ENCODE results near the gene FGR. TPM values are rescaled to one million over a fixed set of nuclear protein-coding genes. Genes with fewer than 3 reads are reported as not detected.
A peak's percentile ranks its signal among the peaks of the same experiment; 100 is the strongest.
"Not testable (repeated sequence)": the region's sequence is repeated elsewhere in the genome, so short reads cannot be mapped to it uniquely, and the experiment has no call there.

Gene FGR
- total RNA-seq, 1 donor from 2014 or later: 3.5 TPM

GRCh38 chr1:27645071-27645415 is 10.1 kb upstream of the FGR start:
- H3K27me3 ChIP-seq (ENCODE audit: low read depth): no peaks in the 10 kb centered on the region
- H3K4me3 ChIP-seq: no peak overlapping the region
- H3K4me1 ChIP-seq: peaks cover 42% of the 10 kb centered on the region
- H3K27ac ChIP-seq (replicated peaks): no peak overlapping the region
- no peaks in the 10 kb centered on the region for H3K36me3 ChIP-seq
- no peak for TF ChIP-seq CTCF (IDR thresholded peaks at IDR 0.05; ENCODE audit: borderline replicate concordance)
- H3K9me3 ChIP-seq (replicated peaks): no peaks in the 10 kb centered on the region
- intact Hi-C loops (cut with micrococcal nuclease): no loop called here
- DNase-seq: no peak

GRCh38 chr1:27644369-27645070 is 9.5 kb upstream of the FGR start:
- intact Hi-C loops (cut with micrococcal nuclease): no loop called here

DNA sequence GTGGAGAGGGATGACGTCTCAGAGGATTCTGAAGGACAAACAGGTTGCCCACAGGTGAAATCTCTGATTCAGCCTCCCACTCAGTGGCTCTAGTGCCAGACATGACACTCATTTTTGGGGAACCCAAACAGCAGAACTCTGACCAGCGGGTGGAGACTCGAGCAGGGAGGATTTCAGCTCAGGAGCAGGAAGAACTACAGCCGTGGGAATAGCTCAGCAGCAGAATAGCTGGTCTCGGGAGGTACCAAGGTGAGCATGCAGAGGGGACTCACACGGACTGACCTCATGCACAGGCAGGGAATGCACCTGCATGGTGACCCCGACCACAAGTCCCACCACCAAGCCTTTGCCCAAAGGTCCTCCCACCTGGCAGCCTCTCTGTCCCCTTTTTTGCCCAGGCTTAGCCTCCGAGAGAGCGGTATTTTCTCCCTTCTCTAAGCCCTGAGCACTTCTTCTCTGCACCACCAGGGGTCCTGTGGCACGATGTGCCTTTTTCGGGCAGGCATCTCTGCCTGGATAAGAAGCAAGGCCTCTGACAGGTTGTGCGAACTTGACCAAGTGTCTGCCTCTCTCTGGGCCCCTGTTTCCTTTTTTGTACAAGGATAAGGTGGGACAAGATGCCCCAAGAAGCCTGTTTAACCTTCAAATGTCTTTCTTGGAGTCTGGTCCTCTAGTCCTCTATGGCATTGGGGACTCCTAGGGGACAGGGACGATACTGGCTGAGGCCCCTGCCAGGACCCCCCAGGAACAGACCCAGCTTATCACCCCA is 8.8 kb upstream of the FGR start:
- H3K27me3 ChIP-seq (ENCODE audit: low read depth): no peaks in the 10 kb centered on the region
- intact Hi-C loops (cut with micrococcal nuclease): no loop called here
- H3K27ac ChIP-seq (replicated peaks): no peak overlapping the region
- no peaks in the 10 kb centered on the region for H3K36me3 ChIP-seq
- H3K4me3 ChIP-seq: no peak overlapping the region
- peaks cover 31% of the 10 kb centered on the region for H3K4me1 ChIP-seq
- peak; percentile 48 for DNase-seq
- TF ChIP-seq CTCF (IDR thresholded peaks at IDR 0.05; ENCODE audit: borderline replicate concordance): peak; percentile 88
- H3K9me3 ChIP-seq (replicated peaks): no peaks in the 10 kb centered on the region

More at GRCh38 chr1:27644369-27645070, 9.5 kb upstream of the FGR start:
- Histone ChIP-seq H3K4me1 (peaks cover 38% of the 10 kb centered on the region), H3K4me3 (no peak overlapping the region), H3K9me3 (replicated peaks) (no peaks in the 10 kb centered on the region), H3K27ac (replicated peaks) (no peak overlapping the region), H3K36me3 (no peaks in the 10 kb centered on the region), H3K27me3 (ENCODE audit: low read depth) (no peaks in the 10 kb centered on the region)
- no peak for DNase-seq
- TF ChIP-seq CTCF (IDR thresholded peaks at IDR 0.05; ENCODE audit: borderline replicate concordance): no peak

GRCh38 chr1:27640514-27640913 is 5.5 kb upstream of the FGR start:
- DNase-seq; H3K27ac ChIP-seq (replicated peaks); H3K27me3 ChIP-seq (ENCODE audit: low read depth); intact Hi-C loops (cut with micrococcal nuclease); H3K9me3 ChIP-seq (replicated peaks); H3K4me3 ChIP-seq; H3K36me3 ChIP-seq: not testable (repeated sequence)
- peaks cover 15% of the 10 kb centered on the region for H3K4me1 ChIP-seq

DNA sequence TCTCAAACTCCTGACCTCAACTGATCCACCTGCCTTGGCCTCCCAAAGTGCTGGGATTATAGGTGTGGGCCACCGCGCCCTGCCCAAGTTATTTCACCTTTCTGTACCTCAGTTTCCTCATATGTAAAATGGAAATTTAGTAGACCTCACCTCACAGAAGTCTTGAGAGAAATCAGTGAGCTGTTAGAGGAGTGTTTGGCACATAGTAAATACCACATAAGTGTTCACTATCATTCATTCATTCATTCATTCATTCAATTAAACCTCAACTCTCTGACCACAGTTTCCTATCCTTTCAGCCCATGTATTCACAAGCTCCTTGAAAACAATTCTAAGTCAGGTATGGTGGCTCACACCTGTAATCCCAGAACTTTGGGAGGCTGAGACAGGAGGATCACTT is 3.8 kb upstream of the FGR start:
- peaks cover 26% of the 10 kb centered on the region for H3K4me1 ChIP-seq
- H3K36me3 ChIP-seq: no peaks in the 10 kb centered on the region
- intact Hi-C loops (cut with micrococcal nuclease): no loop called here
- no peak for TF ChIP-seq CTCF (IDR thresholded peaks at IDR 0.05; ENCODE audit: borderline replicate concordance)
- DNase-seq: no peak
- peak overlapping the region; percentile 1 for H3K27ac ChIP-seq (replicated peaks)
- no peaks in the 10 kb centered on the region for H3K9me3 ChIP-seq (replicated peaks)
- H3K27me3 ChIP-seq (ENCODE audit: low read depth): no peaks in the 10 kb centered on the region
- H3K4me3 ChIP-seq: no peak overlapping the region
